GM23338 (cell line): ENCODE data around the gene ENTHD1. TPM values are rescaled to one million over a fixed set of nuclear protein-coding genes. Genes with fewer than 3 reads are reported as not detected.

Source experiments
- ATAC-seq: fragments of 200-7000 bp; cut with Tn5 transposase; 3 replicates; pipeline ENCODE4 v1.9.1; 2020
- DNase-seq: peaks from one replicate; pipeline ENCODE4 v3.0.0-alpha.2; 2015; ENCODE audit warnings: low spot score
- H2AFZ ChIP-seq: fragments of 200-600 bp; sonication (generic); 2 replicates; pipeline ENCODE4 v1.8.0; 2016; ENCODE audit warnings: antibody characterized with exemption, mild to moderate bottlenecking, moderate library complexity
- H3F3A ChIP-seq: fragments of 200-600 bp; sonication (generic); replicated peaks from 2 replicates; pipeline ENCODE4 v1.8.0; 2017; ENCODE audit warnings: antibody characterized with exemption, mixed run types, low read depth
- H3K27ac ChIP-seq: fragments of 200-600 bp; sonication (generic); 2 replicates; pipeline ENCODE4 v1.6.1; 2016; ENCODE audit warnings: low read depth
- H3K27me3 ChIP-seq: fragments of 200-600 bp; sonication (generic); 2 replicates; pipeline ENCODE4 v1.8.0; 2016; ENCODE audit warnings: mild to moderate bottlenecking, mixed run types, moderate library complexity; ENCODE audit not compliant: insufficient read depth
- H3K36me3 ChIP-seq: fragments of 200-600 bp; sonication (generic); 2 replicates; pipeline ENCODE4 v1.8.0; 2016; ENCODE audit warnings: mild to moderate bottlenecking; ENCODE audit not compliant: insufficient read depth
- H3K4me1 ChIP-seq: fragments of 200-600 bp; sonication (generic); 2 replicates; pipeline ENCODE4 v1.8.0; 2016; ENCODE audit warnings: mild to moderate bottlenecking, moderate library complexity; ENCODE audit not compliant: insufficient read depth
- H3K4me2 ChIP-seq: fragments of 200-600 bp; sonication (generic); 2 replicates; pipeline ENCODE4 v1.7.1; 2017; ENCODE audit warnings: mixed run types
- H3K4me3 ChIP-seq: fragments of 200-600 bp; sonication (generic); 2 replicates; pipeline ENCODE4 v1.6.1; 2016; ENCODE audit warnings: mixed run types
- H3K79me2 ChIP-seq: fragments of 200-600 bp; sonication (generic); replicated peaks from 2 replicates; pipeline ENCODE4 v1.8.0; 2017; ENCODE audit warnings: mild to moderate bottlenecking; ENCODE audit not compliant: insufficient read depth
- H3K9me2 ChIP-seq: fragments of 200-600 bp; sonication (generic); 2 replicates; pipeline ENCODE4 v1.8.0; 2017; ENCODE audit not compliant: insufficient read depth
- H4K20me1 ChIP-seq: fragments of 200-600 bp; sonication (generic); replicated peaks from 2 replicates; pipeline ENCODE4 v1.8.0; 2017; ENCODE audit warnings: mild to moderate bottlenecking; ENCODE audit not compliant: insufficient read depth
- H3K27ac Mint-ChIP-seq: 2 replicates; pipeline ENCODE4 v1.8.0; 2020; ENCODE audit warnings: inconsistent platforms, mild to moderate bottlenecking, moderate library complexity, mixed read lengths
- H3K27me3 Mint-ChIP-seq: 3 replicates; pipeline ENCODE4 v1.8.0; 2022; ENCODE audit warnings: low read depth, mild to moderate bottlenecking, moderate library complexity, mixed read lengths, inconsistent platforms; ENCODE audit not compliant: insufficient read depth, poor library complexity
- H3K36me3 Mint-ChIP-seq: 3 replicates; pipeline ENCODE4 v1.8.0; 2021; ENCODE audit warnings: low read depth, mild to moderate bottlenecking, inconsistent platforms, moderate library complexity, mixed read lengths
- H3K4me1 Mint-ChIP-seq: 3 replicates; pipeline ENCODE4 v1.8.0; 2020; ENCODE audit warnings: mild to moderate bottlenecking, inconsistent platforms, mixed read lengths
- H3K4me3 Mint-ChIP-seq: 3 replicates; pipeline ENCODE4 v1.8.0; 2021; ENCODE audit warnings: moderate library complexity, mild to moderate bottlenecking, inconsistent platforms, mixed read lengths
- H3K9me3 Mint-ChIP-seq: 3 replicates; pipeline ENCODE4 v1.8.0; 2020; ENCODE audit warnings: moderate library complexity, mild to moderate bottlenecking, inconsistent platforms, mixed read lengths
- CREB1 ChIP-seq: fragments of 250-450 bp; sonication (Bioruptor Pico); IDR thresholded peaks from 2 replicates; pipeline ENCODE4 v1.5.0; 2020; ENCODE audit warnings: low read depth, mild to moderate bottlenecking, moderate library complexity
- EZH2phosphoT487 ChIP-seq: fragments of 200-600 bp; sonication (generic); IDR thresholded peaks from one replicate; pipeline ENCODE4 v1.8.1; 2018; ENCODE audit warnings: antibody characterized with exemption; ENCODE audit not compliant: unreplicated experiment
- polyA plus RNA-seq: library from polyadenylated mRNA; unstranded; fragments of >200 nt; fragmentation: Nextera tagmentation; extraction: Ambion mirVana; gene quantifications from 2 replicates; pipeline ENCODE4 v1.2.1, GENCODE V29; 2016
- total RNA-seq: library from RNA; depleted of rRNA; stranded (reverse); fragments of >200 nt; shearing (Covaris generic); gene quantifications from 2 replicates; pipeline ENCODE4 v1.2.3, GENCODE V29; 2014
- TF ChIP-seq, protein P1 (sequence below): fragments of 250-450 bp; sonication (Bioruptor Pico); IDR thresholded peaks from 2 replicates; pipeline ENCODE4 v1.5.0; 2020; ENCODE audit warnings: mild to moderate bottlenecking, moderate library complexity
- TF ChIP-seq, protein P2 (sequence below), 2 experiments: fragments of 200-600 bp in 1 of 2; sonication (generic) in 1 of 2; conservative IDR thresholded peaks; 2 replicates each; pipeline versions ENCODE4 v1.5.1 to v1.6.1; 2016 to 2017; ENCODE audit warnings: antibody characterized with exemption in 2 of 2, low read depth in 2 of 2, mild to moderate bottlenecking in 2 of 2, moderate library complexity in 1 of 2

The ENTHD1 gene
- total and polyA plus RNA-seq, 2 experiments from 2014 or later: not detected

GRCh38 chr22:39820256-39820655, 73.3 kb downstream of the ENTHD1 start (continued):
- TF ChIP-seq, protein P1, sequence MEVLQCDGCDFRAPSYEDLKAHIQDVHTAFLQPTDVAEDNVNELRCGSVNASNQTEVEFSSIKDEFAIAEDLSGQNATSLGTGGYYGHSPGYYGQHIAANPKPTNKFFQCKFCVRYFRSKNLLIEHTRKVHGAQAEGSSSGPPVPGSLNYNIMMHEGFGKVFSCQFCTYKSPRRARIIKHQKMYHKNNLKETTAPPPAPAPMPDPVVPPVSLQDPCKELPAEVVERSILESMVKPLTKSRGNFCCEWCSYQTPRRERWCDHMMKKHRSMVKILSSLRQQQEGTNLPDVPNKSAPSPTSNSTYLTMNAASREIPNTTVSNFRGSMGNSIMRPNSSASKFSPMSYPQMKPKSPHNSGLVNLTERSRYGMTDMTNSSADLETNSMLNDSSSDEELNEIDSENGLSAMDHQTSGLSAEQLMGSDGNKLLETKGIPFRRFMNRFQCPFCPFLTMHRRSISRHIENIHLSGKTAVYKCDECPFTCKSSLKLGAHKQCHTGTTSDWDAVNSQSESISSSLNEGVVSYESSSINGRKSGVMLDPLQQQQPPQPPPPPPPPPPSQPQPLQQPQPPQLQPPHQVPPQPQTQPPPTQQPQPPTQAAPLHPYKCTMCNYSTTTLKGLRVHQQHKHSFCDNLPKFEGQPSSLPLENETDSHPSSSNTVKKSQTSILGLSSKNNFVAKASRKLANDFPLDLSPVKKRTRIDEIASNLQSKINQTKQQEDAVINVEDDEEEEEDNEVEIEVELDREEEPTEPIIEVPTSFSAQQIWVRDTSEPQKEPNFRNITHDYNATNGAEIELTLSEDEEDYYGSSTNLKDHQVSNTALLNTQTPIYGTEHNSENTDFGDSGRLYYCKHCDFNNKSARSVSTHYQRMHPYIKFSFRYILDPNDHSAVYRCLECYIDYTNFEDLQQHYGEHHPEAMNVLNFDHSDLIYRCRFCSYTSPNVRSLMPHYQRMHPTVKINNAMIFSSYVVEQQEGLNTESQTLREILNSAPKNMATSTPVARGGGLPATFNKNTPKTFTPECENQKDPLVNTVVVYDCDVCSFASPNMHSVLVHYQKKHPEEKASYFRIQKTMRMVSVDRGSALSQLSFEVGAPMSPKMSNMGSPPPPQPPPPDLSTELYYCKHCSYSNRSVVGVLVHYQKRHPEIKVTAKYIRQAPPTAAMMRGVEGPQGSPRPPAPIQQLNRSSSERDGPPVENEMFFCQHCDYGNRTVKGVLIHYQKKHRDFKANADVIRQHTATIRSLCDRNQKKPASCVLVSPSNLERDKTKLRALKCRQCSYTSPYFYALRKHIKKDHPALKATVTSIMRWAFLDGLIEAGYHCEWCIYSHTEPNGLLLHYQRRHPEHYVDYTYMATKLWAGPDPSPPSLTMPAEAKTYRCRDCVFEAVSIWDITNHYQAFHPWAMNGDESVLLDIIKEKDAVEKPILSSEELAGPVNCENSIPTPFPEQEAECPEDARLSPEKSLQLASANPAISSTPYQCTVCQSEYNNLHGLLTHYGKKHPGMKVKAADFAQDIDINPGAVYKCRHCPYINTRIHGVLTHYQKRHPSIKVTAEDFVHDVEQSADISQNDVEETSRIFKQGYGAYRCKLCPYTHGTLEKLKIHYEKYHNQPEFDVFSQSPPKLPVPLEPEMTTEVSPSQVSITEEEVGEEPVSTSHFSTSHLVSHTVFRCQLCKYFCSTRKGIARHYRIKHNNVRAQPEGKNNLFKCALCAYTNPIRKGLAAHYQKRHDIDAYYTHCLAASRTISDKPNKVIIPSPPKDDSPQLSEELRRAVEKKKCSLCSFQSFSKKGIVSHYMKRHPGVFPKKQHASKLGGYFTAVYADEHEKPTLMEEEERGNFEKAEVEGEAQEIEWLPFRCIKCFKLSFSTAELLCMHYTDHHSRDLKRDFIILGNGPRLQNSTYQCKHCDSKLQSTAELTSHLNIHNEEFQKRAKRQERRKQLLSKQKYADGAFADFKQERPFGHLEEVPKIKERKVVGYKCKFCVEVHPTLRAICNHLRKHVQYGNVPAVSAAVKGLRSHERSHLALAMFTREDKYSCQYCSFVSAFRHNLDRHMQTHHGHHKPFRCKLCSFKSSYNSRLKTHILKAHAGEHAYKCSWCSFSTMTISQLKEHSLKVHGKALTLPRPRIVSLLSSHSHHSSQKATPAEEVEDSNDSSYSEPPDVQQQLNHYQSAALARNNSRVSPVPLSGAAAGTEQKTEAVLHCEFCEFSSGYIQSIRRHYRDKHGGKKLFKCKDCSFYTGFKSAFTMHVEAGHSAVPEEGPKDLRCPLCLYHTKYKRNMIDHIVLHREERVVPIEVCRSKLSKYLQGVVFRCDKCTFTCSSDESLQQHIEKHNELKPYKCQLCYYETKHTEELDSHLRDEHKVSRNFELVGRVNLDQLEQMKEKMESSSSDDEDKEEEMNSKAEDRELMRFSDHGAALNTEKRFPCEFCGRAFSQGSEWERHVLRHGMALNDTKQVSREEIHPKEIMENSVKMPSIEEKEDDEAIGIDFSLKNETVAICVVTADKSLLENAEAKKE (CRISPR knock-in tag): no peak
- no peak for TF ChIP-seq CREB1 (CRISPR knock-in tag)
- TF ChIP-seq EZH2phosphoT487: no peak

- no peak overlapping the region for H3K27ac Mint-ChIP-seq
- TF ChIP-seq, protein P2, sequence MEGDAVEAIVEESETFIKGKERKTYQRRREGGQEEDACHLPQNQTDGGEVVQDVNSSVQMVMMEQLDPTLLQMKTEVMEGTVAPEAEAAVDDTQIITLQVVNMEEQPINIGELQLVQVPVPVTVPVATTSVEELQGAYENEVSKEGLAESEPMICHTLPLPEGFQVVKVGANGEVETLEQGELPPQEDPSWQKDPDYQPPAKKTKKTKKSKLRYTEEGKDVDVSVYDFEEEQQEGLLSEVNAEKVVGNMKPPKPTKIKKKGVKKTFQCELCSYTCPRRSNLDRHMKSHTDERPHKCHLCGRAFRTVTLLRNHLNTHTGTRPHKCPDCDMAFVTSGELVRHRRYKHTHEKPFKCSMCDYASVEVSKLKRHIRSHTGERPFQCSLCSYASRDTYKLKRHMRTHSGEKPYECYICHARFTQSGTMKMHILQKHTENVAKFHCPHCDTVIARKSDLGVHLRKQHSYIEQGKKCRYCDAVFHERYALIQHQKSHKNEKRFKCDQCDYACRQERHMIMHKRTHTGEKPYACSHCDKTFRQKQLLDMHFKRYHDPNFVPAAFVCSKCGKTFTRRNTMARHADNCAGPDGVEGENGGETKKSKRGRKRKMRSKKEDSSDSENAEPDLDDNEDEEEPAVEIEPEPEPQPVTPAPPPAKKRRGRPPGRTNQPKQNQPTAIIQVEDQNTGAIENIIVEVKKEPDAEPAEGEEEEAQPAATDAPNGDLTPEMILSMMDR (conservative IDR thresholded peaks at IDR 0.05; ENCODE audit: low read depth in 2 of 2): no peak
- no peaks in the 10 kb centered on the region for H3K27me3 Mint-ChIP-seq
- Histone ChIP-seq H3K27me3 (no peaks in the 10 kb centered on the region), H4K20me1 (no peaks in the 10 kb centered on the region; the same call in 1 of the 2 replicates), H3K4me2 (no peak overlapping the region), H2AFZ (no peak overlapping the region), H3K4me3 (no peak overlapping the region), H3K36me3 (no peaks in the 10 kb centered on the region), H3K79me2 (no peaks in the 10 kb centered on the region), H3K9me2 (no peaks in the 10 kb centered on the region), H3K27ac (no peak overlapping the region), H3K4me1 (no peaks in the 10 kb centered on the region), H3F3A (no peaks in the 10 kb centered on the region)
- DNase-seq: no peak
- H3K4me1 Mint-ChIP-seq: no peaks in the 10 kb centered on the region
- no peak overlapping the region for H3K4me3 Mint-ChIP-seq
- ATAC-seq: no peak
- H3K9me3 Mint-ChIP-seq: no peaks in the 10 kb centered on the region
- no peaks in the 10 kb centered on the region for H3K36me3 Mint-ChIP-seq
Observed at GRCh38 chr22:39819429-39819828, 74.1 kb downstream of the ENTHD1 start.
